ENCODE data around the gene BAHCC1.
A peak's percentile ranks its signal among the peaks of the same experiment; 100 is the strongest.

BAHCC1 gene

DNA sequence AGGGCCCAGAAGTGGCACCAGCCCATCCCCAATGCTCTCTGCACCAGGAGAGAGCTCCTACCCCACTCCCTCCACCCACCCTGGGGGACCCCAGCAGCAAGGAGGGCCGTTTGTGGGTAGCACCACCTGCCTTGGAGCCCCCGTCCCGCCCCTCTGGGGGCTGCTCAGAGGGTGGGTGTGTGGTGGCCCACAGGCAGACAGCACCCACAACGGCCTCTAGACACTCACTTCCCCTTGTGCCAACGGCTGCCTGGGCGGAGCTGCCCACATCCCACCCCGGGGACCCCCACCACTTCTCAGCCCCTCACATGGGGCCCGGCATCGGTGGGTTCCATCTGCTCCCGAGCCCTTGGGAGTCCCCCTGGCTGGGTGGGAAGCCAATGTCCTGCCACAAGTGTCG is 33.3 kb downstream of the BAHCC1 start:
- H3K4me3 ChIP-seq (ENCODE audit: insufficient read length, low read depth): no peak overlapping the region
- TF ChIP-seq ZNF274 (IDR thresholded peaks at IDR 0.05; ENCODE audit: low read depth, low read length) (no peak), YY1 (IDR thresholded peaks at IDR 0.05; ENCODE audit: insufficient read depth, insufficient read length) (no peak), SUZ12 (IDR thresholded peaks at IDR 0.05; ENCODE audit: extremely low read depth, insufficient read depth, insufficient read length) (no peak)
- peaks cover 4% of the 10 kb centered on the region for H3K36me3 ChIP-seq (ENCODE audit: insufficient read depth, insufficient read length, low read length)
- peaks cover 26% of the 10 kb centered on the region for H3K4me1 ChIP-seq (ENCODE audit: insufficient read depth, insufficient read length)
- DNase-seq (ENCODE audit: low read depth, low spot score): no peak
- no peak overlapping the region for H3K9ac ChIP-seq (ENCODE audit: insufficient read length, low read depth)
- peaks cover 9% of the 10 kb centered on the region; the same call in 1 of the 2 replicates for H3K9me3 ChIP-seq (ENCODE audit: insufficient read depth, low read length)
- no peaks in the 10 kb centered on the region for H3K27me3 ChIP-seq (ENCODE audit: insufficient read depth, insufficient read length)

DNA sequence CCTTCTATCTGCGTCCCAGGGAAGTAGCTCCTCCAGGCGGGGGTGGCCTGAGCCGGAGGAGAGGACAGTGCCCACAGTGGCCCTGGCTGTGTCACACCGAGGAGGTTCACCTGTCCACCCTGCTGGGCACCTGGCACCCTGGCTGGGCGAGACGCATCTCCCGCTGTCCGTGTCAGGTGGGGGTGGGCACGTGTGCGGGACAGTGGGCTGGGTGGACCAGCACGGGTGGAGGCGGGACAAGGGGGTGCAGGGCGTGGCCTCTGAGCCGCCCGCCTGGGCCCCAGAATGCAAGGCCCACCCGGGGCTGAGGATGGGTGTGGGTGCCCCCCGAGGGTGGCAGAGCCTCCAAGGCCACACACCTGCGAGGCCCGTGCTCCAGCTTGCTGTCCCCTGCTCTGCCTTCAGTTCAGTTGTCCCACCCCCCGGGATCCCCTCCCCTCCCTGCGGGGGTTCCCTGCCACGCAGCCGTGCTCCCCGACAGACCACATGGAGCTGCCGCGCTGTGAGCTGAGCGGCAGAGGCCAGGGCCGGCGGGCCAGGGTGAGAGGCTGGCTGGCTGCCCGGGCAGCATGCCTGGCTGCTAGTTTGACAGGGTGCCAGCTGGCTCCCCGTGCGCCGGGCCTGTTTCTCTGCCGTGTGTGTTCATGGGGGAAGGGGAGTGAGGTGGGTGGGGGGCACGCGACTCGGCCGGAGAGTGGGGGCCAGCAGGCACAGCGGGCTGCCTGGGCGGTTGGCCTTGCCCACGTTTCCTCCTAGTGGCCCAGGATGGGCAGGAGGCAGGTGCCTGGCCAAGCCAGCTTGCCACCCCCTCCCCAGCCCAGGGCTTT is 33.9 kb downstream of the BAHCC1 start:
- H3K9ac ChIP-seq (ENCODE audit: insufficient read length, low read depth): peak overlapping the region; percentile 50
- no peak for DNase-seq (ENCODE audit: low read depth, low spot score)
- TF ChIP-seq SUZ12 (IDR thresholded peaks at IDR 0.05; ENCODE audit: extremely low read depth, insufficient read depth, insufficient read length) (no peak), ZNF274 (IDR thresholded peaks at IDR 0.05; ENCODE audit: low read depth, low read length) (no peak)
- H3K27me3 ChIP-seq (ENCODE audit: insufficient read depth, insufficient read length): no peaks in the 10 kb centered on the region
- peaks cover 4% of the 10 kb centered on the region for H3K36me3 ChIP-seq (ENCODE audit: insufficient read depth, insufficient read length, low read length)
- peaks cover 9% of the 10 kb centered on the region; the same call in 1 of the 2 replicates for H3K9me3 ChIP-seq (ENCODE audit: insufficient read depth, low read length)
- H3K4me1 ChIP-seq (ENCODE audit: insufficient read depth, insufficient read length): peaks cover 27% of the 10 kb centered on the region
- H3K4me3 ChIP-seq (ENCODE audit: insufficient read length, low read depth): no peak overlapping the region

DNA sequence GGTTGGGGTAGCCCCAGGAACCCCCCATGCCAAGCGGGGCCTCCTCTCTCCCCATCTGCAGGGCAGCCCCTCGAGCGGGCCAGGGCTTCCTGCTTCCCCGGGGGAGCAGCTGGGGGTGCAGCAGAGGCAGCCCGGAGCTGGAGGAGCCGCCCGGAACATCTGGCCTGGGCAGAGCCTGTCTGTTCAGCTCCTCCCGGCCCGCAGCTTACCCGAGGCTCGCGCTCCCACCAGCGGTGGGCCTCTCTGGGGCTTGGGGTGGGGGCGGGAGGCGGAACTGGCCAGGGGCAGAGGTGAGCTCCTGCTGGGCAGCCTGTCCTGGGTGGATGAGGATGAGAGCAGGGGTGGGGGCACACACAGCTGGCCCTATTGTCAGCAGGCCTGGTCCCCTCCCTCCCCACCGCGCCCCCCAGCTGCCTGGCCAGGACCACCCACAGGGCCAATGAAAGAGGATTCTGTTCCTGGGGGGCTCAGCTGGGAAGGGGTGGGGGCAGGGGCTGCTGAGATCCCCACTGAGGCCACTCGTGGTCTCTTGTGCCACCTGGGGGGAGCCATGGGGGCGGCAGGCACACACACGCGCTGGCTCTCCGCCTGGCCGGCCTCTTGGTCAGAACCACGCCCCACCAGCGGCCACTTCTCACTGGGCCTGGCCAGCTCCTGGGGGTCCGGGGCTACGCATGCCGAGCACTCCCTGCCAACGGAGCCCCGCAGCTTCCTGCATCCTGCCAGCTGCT is 34.7 kb downstream of the BAHCC1 start:
- Histone ChIP-seq H3K27me3 (ENCODE audit: insufficient read depth, insufficient read length) (no peaks in the 10 kb centered on the region), H3K4me3 (ENCODE audit: insufficient read length, low read depth) (no peak overlapping the region), H3K4me1 (ENCODE audit: insufficient read depth, insufficient read length) (peaks cover 34% of the 10 kb centered on the region), H3K36me3 (ENCODE audit: insufficient read depth, insufficient read length, low read length) (peaks cover 4% of the 10 kb centered on the region), H3K9me3 (ENCODE audit: insufficient read depth, low read length) (peaks cover 9% of the 10 kb centered on the region; the same call in 1 of the 2 replicates), H3K9ac (ENCODE audit: insufficient read length, low read depth) (peak overlapping the region; percentile 50)
- no peak for TF ChIP-seq ZNF274 (IDR thresholded peaks at IDR 0.05; ENCODE audit: low read depth, low read length)
- TF ChIP-seq YY1 (IDR thresholded peaks at IDR 0.05; ENCODE audit: insufficient read depth, insufficient read length): no peak
- TF ChIP-seq SUZ12 (IDR thresholded peaks at IDR 0.05; ENCODE audit: extremely low read depth, insufficient read depth, insufficient read length): no peak
- DNase-seq (ENCODE audit: low read depth, low spot score): no peak

DNA sequence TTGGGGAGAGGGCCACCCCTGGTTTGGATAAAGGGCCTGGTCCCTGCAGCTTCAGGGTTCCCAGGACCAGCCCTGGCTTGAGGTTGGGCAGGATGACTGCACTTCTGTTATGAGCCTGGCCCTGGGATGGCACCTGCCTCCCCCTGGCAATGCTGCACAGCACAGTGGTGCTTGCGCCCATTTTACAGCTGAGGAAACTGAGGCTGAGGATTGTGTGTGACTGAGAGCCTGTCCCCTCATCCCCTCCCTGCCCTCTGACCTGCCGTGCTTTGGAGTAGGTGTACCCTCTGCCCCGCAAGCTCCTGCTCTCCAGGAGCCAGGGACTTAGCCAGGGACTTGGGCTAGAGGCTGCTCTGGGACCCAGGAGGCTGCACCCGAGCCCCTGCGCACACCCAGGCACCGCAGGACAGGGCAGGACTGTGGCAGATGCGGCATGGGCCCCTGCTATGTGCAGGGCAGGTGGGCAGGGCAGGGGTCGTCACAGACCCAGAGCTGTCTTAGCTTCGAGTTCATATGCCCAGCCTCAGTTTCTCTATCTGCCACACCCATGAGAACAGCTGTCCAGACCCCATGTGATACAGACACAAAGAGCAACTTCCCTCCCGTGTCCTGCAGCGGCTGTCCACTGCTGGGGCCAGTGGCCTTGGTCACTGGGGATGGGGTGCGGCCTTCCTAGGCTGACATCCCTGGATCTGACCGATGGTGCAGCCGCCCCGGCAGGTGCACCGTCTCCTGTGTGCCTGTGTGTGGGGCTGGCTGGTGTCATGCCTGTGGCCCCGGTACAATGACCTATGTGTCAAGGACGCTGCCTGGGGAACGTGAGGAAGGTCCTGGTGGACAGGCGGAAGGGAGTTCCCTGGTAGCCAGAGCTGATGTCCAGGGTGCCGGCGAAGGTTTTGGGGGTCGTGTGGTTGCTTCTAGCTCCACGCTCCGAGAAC is 36.6 kb downstream of the BAHCC1 start:
- no peak for DNase-seq (ENCODE audit: low read depth, low spot score)
- H3K27me3 ChIP-seq (ENCODE audit: insufficient read depth, insufficient read length): no peaks in the 10 kb centered on the region
- TF ChIP-seq ZNF274 (IDR thresholded peaks at IDR 0.05; ENCODE audit: low read depth, low read length) (no peak), SUZ12 (IDR thresholded peaks at IDR 0.05; ENCODE audit: extremely low read depth, insufficient read depth, insufficient read length) (no peak), YY1 (IDR thresholded peaks at IDR 0.05; ENCODE audit: insufficient read depth, insufficient read length) (no peak)
- no peak overlapping the region for H3K9ac ChIP-seq (ENCODE audit: insufficient read length, low read depth)
- H3K36me3 ChIP-seq (ENCODE audit: insufficient read depth, insufficient read length, low read length): peaks cover 4% of the 10 kb centered on the region
- no peaks in the 10 kb centered on the region for H3K9me3 ChIP-seq (ENCODE audit: insufficient read depth, low read length)
- peaks cover 50% of the 10 kb centered on the region for H3K4me1 ChIP-seq (ENCODE audit: insufficient read depth, insufficient read length)
- no peak overlapping the region for H3K4me3 ChIP-seq (ENCODE audit: insufficient read length, low read depth)

DNA sequence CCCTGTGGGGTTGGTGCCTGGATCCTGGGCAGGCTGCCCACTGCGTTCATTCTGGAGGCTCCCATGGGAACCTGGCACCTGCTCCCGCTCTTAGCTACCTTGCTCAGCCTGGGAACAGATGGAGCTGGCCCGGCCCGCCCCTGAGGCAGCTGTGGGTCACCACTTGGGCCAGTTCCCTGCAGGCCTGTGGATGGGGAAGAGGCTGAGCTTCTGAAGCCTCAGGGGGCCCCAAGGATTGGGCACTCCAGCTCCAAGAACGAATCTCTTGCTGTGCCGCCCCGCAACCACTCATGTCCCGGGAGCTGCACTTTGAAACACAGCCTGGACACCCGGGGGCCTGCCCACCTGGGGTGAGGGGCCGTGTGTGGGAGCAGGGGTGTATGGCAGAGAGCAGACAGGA is 37.7 kb downstream of the BAHCC1 start:
- Histone ChIP-seq H3K36me3 (ENCODE audit: insufficient read depth, insufficient read length, low read length) (no peaks in the 10 kb centered on the region), H3K4me3 (ENCODE audit: insufficient read length, low read depth) (no peak overlapping the region), H3K27me3 (ENCODE audit: insufficient read depth, insufficient read length) (no peaks in the 10 kb centered on the region), H3K9ac (ENCODE audit: insufficient read length, low read depth) (no peak overlapping the region), H3K4me1 (ENCODE audit: insufficient read depth, insufficient read length) (peaks cover 50% of the 10 kb centered on the region), H3K9me3 (ENCODE audit: insufficient read depth, low read length) (no peaks in the 10 kb centered on the region)
- DNase-seq (ENCODE audit: low read depth, low spot score): no peak
- no peak for TF ChIP-seq ZNF274 (IDR thresholded peaks at IDR 0.05; ENCODE audit: low read depth, low read length)
- TF ChIP-seq YY1 (IDR thresholded peaks at IDR 0.05; ENCODE audit: insufficient read depth, insufficient read length): no peak
- TF ChIP-seq SUZ12 (IDR thresholded peaks at IDR 0.05; ENCODE audit: extremely low read depth, insufficient read depth, insufficient read length): no peak

DNA sequence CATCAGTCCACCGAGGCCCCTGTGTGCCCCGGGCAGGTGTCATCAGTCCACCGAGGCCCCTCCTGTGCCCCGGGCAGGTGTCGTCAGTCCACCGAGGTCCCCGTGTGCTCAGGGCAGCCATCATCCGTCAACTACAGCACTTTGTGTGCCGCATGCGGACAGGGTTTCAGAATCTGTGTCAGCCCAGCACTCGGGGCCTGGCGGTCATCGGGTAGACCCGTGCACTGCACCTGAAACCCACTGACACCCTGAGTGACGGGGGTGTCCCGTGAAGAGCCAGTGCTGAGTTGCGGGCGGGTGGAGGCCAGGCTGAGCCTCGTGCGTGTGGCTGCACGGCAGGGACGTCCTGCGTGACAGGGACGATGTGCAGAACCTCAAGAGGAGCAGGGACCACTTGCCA is 38.4 kb downstream of the BAHCC1 start:
- no peak for TF ChIP-seq YY1 (IDR thresholded peaks at IDR 0.05; ENCODE audit: insufficient read depth, insufficient read length)
- TF ChIP-seq SUZ12 (IDR thresholded peaks at IDR 0.05; ENCODE audit: extremely low read depth, insufficient read depth, insufficient read length): no peak
- TF ChIP-seq ZNF274 (IDR thresholded peaks at IDR 0.05; ENCODE audit: low read depth, low read length): no peak
- H3K4me3 ChIP-seq (ENCODE audit: insufficient read length, low read depth): no peak overlapping the region
- H3K9ac ChIP-seq (ENCODE audit: insufficient read length, low read depth): no peak overlapping the region
- DNase-seq (ENCODE audit: low read depth, low spot score): no peak
- H3K27me3 ChIP-seq (ENCODE audit: insufficient read depth, insufficient read length): no peaks in the 10 kb centered on the region
- no peaks in the 10 kb centered on the region for H3K9me3 ChIP-seq (ENCODE audit: insufficient read depth, low read length)
- no peaks in the 10 kb centered on the region for H3K36me3 ChIP-seq (ENCODE audit: insufficient read depth, insufficient read length, low read length)
- peaks cover 47% of the 10 kb centered on the region for H3K4me1 ChIP-seq (ENCODE audit: insufficient read depth, insufficient read length)

All from NT2/D1 (cell line).